Liver (tissue), 3 donors: ENCODE measurements around the gene MRPL47.

Experiments
- EGR1 ChIP-seq, 2 donors: IDR thresholded peaks; 2 replicates each; pipeline ENCODE4 v1.6.1; 2016 to 2018; ENCODE audit warnings: antibody characterized with exemption in 2 of 2, low read depth in 2 of 2
- FOXA1 ChIP-seq: IDR thresholded peaks from 2 replicates; pipeline ENCODE4 v1.6.1; 2016; ENCODE audit warnings: antibody characterized with exemption
- TAF1 ChIP-seq: conservative IDR thresholded peaks from 2 replicates; pipeline ENCODE4 v1.6.1; 2016; ENCODE audit warnings: antibody characterized with exemption, mild to moderate bottlenecking
- TF ChIP-seq, protein P1 (sequence below): fragments of 150-350 bp; IDR thresholded peaks from 2 replicates; pipeline ENCODE4 v1.5.1; 2017; ENCODE audit warnings: improper control_type of control experiment, low read depth, low read length; ENCODE audit not compliant: missing input control
- TF ChIP-seq, protein P2 (sequence below): IDR thresholded peaks from 2 replicates; pipeline ENCODE4 v1.6.1; 2016; ENCODE audit warnings: antibody characterized with exemption
- TF ChIP-seq, protein P3 (sequence below): IDR thresholded peaks from 2 replicates; pipeline ENCODE4 v1.6.1; 2016; ENCODE audit warnings: antibody characterized with exemption
- TF ChIP-seq, protein P4 (sequence below): IDR thresholded peaks from 2 replicates; pipeline ENCODE4 v1.6.1; 2016; ENCODE audit warnings: antibody characterized with exemption
- donor health status: healthy.
- donor health status: healthy.

DNA sequence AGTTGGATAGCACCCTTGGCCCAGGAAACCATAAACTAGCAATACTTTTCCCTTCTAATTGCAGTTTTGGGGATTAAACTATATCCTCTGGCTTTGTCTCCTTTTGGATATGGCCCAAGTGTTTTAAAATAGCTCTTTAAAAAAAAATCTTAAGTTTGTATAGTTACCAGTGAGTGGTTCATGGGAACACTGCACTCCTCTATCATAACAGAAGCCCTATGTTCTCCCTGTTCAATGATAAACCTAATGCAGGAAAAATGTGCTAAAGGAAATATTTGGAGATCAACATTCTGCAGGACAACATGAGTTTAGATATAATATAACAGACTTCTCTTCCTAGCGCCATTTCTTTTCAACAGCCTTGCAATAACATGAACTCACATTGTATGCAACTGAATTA lies 13.1 kb downstream of the MRPL47 start:
- TF ChIP-seq, protein P1, sequence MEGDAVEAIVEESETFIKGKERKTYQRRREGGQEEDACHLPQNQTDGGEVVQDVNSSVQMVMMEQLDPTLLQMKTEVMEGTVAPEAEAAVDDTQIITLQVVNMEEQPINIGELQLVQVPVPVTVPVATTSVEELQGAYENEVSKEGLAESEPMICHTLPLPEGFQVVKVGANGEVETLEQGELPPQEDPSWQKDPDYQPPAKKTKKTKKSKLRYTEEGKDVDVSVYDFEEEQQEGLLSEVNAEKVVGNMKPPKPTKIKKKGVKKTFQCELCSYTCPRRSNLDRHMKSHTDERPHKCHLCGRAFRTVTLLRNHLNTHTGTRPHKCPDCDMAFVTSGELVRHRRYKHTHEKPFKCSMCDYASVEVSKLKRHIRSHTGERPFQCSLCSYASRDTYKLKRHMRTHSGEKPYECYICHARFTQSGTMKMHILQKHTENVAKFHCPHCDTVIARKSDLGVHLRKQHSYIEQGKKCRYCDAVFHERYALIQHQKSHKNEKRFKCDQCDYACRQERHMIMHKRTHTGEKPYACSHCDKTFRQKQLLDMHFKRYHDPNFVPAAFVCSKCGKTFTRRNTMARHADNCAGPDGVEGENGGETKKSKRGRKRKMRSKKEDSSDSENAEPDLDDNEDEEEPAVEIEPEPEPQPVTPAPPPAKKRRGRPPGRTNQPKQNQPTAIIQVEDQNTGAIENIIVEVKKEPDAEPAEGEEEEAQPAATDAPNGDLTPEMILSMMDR = no peak
- no peak for TF ChIP-seq FOXA1
- no peak for TF ChIP-seq EGR1 (IDR thresholded peaks at IDR 0.05; ENCODE audit: low read depth in 2 of 2)
- TF ChIP-seq, protein P2, sequence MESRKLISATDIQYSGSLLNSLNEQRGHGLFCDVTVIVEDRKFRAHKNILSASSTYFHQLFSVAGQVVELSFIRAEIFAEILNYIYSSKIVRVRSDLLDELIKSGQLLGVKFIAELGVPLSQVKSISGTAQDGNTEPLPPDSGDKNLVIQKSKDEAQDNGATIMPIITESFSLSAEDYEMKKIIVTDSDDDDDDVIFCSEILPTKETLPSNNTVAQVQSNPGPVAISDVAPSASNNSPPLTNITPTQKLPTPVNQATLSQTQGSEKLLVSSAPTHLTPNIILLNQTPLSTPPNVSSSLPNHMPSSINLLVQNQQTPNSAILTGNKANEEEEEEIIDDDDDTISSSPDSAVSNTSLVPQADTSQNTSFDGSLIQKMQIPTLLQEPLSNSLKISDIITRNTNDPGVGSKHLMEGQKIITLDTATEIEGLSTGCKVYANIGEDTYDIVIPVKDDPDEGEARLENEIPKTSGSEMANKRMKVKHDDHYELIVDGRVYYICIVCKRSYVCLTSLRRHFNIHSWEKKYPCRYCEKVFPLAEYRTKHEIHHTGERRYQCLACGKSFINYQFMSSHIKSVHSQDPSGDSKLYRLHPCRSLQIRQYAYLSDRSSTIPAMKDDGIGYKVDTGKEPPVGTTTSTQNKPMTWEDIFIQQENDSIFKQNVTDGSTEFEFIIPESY = no peak
- TF ChIP-seq, protein P3, sequence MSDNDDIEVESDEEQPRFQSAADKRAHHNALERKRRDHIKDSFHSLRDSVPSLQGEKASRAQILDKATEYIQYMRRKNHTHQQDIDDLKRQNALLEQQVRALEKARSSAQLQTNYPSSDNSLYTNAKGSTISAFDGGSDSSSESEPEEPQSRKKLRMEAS = no peak
- no peak for TF ChIP-seq TAF1
- TF ChIP-seq, protein P4, sequence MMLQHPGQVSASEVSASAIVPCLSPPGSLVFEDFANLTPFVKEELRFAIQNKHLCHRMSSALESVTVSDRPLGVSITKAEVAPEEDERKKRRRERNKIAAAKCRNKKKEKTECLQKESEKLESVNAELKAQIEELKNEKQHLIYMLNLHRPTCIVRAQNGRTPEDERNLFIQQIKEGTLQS = no peak
